IPS DF 19.7 (cell line): ENCODE data around the gene MYO1E.

Source experiments
- DNase-seq: peaks from one replicate; pipeline ENCODE4 v3.0.0-alpha.2; 2013; ENCODE audit warnings: low read depth, low spot score

Gene MYO1E

GRCh38 chr15:59321000-59321689, 51.5 kb downstream of the MYO1E start:
- DNase-seq, result no peak

- no peak for DNase-seq
Observed at GRCh38 chr15:59317211-59317610, 55.5 kb downstream of the MYO1E start.

GRCh38 chr15:59315914-59316451, 56.7 kb downstream of the MYO1E start:
- no peak for DNase-seq

- no peak for DNase-seq
Observed at GRCh38 chr15:59313641-59314332, 58.9 kb downstream of the MYO1E start.

- DNase-seq, result no peak
Observed at GRCh38 chr15:59312205-59312604, 60.5 kb downstream of the MYO1E start.

- no peak for DNase-seq
Observed at GRCh38 chr15:59311195-59311594, 61.5 kb downstream of the MYO1E start.

GRCh38 chr15:59309405-59309804, 63.3 kb downstream of the MYO1E start:
- no peak for DNase-seq

- no peak for DNase-seq
Observed at GRCh38 chr15:59307165-59307537, 65.5 kb downstream of the MYO1E start.

GRCh38 chr15:59306520-59307164, 66.0 kb downstream of the MYO1E start:
- DNase-seq, result no peak

- DNase-seq, result no peak
Observed at GRCh38 chr15:59304807-59305206, 67.9 kb downstream of the MYO1E start.

GRCh38 chr15:59304034-59304795, 68.5 kb downstream of the MYO1E start:
- DNase-seq, result no peak

GRCh38 chr15:59303633-59304032, 69.0 kb downstream of the MYO1E start:
- DNase-seq, result no peak

GRCh38 chr15:59303136-59303535, 69.5 kb downstream of the MYO1E start:
- DNase-seq, result no peak

GRCh38 chr15:59301527-59301926, 71.1 kb downstream of the MYO1E start:
- no peak for DNase-seq

- no peak for DNase-seq
Observed at GRCh38 chr15:59300618-59301139, 72.0 kb downstream of the MYO1E start.

GRCh38 chr15:59299929-59300617, 72.6 kb downstream of the MYO1E start:
- no peak for DNase-seq

- DNase-seq, result no peak
Observed at GRCh38 chr15:59298854-59299250, 73.8 kb downstream of the MYO1E start.

GRCh38 chr15:59298225-59298853, 74.3 kb downstream of the MYO1E start:
- no peak for DNase-seq

- DNase-seq, result no peak
Observed at GRCh38 chr15:59296181-59296617, 76.5 kb downstream of the MYO1E start.

GRCh38 chr15:59295261-59296001, 77.2 kb downstream of the MYO1E start:
- no peak for DNase-seq
